H54 (cell line): ENCODE results near the gene CAPN11.

Source experiments
- DNase-seq: peaks from one replicate; pipeline ENCODE4 v3.0.0; 2011; ENCODE audit warnings: low spot score, mixed read lengths; ENCODE audit not compliant: insufficient read length
- FAIRE-seq: peaks from 3 replicates; lab custom pipeline; 2011; peaks lifted over from hg19 to GRCh38; lab: Jason Lieb, UNC
- POLR2A ChIP-seq: IDR thresholded peaks from 2 replicates; pipeline ENCODE4 v1.6.1; 2011; ENCODE audit warnings: low read depth, mild to moderate bottlenecking, low read length

CAPN11 gene

GRCh38 chr6:44232676-44233566 lies 74.3 kb downstream of the CAPN11 start:
- FAIRE-seq, result no peak
- no peak for DNase-seq
- TF ChIP-seq POLR2A, result no peak

GRCh38 chr6:44233567-44234100 lies 75.0 kb downstream of the CAPN11 start:
- no peak for DNase-seq

More at GRCh38 chr6:44233567-44234100, 75.0 kb downstream of the CAPN11 start:
- no peak for FAIRE-seq
- no peak for TF ChIP-seq POLR2A
